Measurements from ENCODE around the gene DAPK2. TPM values are rescaled to one million over a fixed set of nuclear protein-coding genes. Genes with fewer than 3 reads are reported as not detected.

DAPK2 gene
- polyA plus RNA-seq, 2 of the 4 experiments (the other 2 are of a cell fraction) = 3.1 to 4.8 TPM

DNA sequence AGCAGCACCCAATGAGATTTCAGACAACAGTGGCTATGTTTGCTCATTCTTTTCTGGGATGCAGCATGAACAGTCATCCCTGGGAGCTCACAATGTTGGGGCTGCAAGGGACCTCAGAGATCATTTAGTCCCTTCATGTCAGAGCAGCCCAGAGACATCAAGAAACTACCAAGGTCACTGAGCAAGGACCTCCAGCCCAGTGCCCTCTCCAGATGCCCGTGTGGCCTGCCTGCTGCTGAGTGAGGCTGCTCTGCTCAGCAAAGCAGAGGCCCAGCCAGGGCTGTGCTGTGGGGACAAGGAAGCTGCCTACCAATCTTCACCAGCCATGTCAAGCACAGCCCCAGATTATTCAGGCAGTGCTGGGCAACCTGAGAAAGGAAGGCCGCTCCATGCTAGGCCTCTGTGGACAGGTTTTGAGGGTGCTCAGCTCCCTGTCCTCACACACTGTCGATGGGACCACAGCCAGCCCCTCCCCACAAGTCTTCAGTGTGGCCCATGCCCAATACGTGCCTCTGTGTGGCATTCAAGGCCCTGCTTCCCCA lies 99.7 kb downstream of the DAPK2 start:
- no peak for DNase-seq (ENCODE audit: low read depth in 1 of 2, low spot score in 1 of 2)
- ATAC-seq = no peak
- no peaks in the 10 kb centered on the region for H3K9me3 ChIP-seq
- no peak for FAIRE-seq
- ChIA-PET POLR2A (interaction anchor here (1.6 kb wide), 1 partner anchor 100 kb away, joined by 5 read pairs; the partner anchor contains the start of gene DAPK2), CTCF (interaction anchor here (0.8 to 10.7 kb wide), 23 partner anchors 8 to 204 kb away, joined by 3 to 146 read pairs (median 9); partner anchors contain the start of genes DAPK2 and SNX22)
- WGBS (ENCODE audit: missing lambda C conversion rate) = 75% methylated on average over 4 of the region's 4 CpGs
- H3K27ac ChIP-seq = no peak overlapping the region
- no peak overlapping the region for H3K4me2 ChIP-seq
- no peak for TF ChIP-seq FOXS1 (CRISPR knock-in tag; IDR thresholded peaks at IDR 0.05)
- no peak for TF ChIP-seq GATA3 (IDR thresholded peaks at IDR 0.05; ENCODE audit: borderline replicate concordance)
- no peak for TF ChIP-seq RAD21 (conservative IDR thresholded peaks at IDR 0.05 in 1 of 2, IDR thresholded peaks at IDR 0.05 in 1 of 2)
- no peak for TF ChIP-seq SREBF2 (IDR thresholded peaks at IDR 0.05)
- TF ChIP-seq MAFK (IDR thresholded peaks at IDR 0.05; ENCODE audit: partially characterized antibody) = no peak
- no peak for TF ChIP-seq HMGXB4 (CRISPR knock-in tag; IDR thresholded peaks at IDR 0.05; ENCODE audit: borderline replicate concordance)
- peaks cover 6% of the 10 kb centered on the region; the same call in 2 of the 3 replicates for H3K4me1 ChIP-seq
- no peak overlapping the region for H3K4me3 ChIP-seq

DNA sequence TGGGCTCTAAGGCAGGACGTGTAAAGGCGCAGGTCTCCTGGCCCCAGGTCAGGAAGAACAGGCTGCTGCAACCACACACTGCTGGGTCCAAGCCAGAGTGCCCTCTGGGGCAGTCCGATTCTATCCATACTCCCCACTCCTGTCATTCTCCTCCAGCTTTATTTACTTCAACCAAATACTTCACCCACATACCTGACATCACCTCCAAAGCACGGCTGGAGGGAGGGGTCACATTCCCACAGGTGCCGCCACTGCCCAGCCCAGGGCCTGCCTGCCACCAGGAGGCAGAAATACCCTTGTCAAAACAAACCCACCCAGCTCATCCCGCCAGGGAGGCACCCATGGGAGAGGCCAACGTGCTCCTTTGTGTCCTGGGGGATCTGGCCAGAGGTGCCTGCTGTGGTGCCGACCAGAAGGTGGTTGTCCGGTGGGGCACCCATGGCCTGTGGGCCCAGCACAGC lies 100.4 kb downstream of the DAPK2 start:
- Histone ChIP-seq H3K27ac (peak overlapping the region in 1 of 2 experiments; percentile 12; a peak in 1 of 6 replicates), H3K4me2 (no peak overlapping the region; the same call in 2 of the 3 replicates), H3K4me3 (no peak overlapping the region), H3K4me1 (peaks cover 2% of the 10 kb centered on the region; the same call in 2 of the 3 replicates), H3K9me3 (no peaks in the 10 kb centered on the region)
- DNase-seq (ENCODE audit: low read depth in 1 of 2, low spot score in 1 of 2) (no peak), FAIRE-seq (no peak), ATAC-seq (peak; percentile 10 to 33; a peak in 3 of 6 replicates)
- TF ChIP-seq MAX (IDR thresholded peaks at IDR 0.05) (no peak), HOXA7 (CRISPR knock-in tag; IDR thresholded peaks at IDR 0.05) (no peak), JUN (IDR thresholded peaks at IDR 0.05) (no peak), POLR2AphosphoS2 (conservative IDR thresholded peaks at IDR 0.05; ENCODE audit: low read length) (no peak), RNF2 (IDR thresholded peaks at IDR 0.05; ENCODE audit: borderline replicate concordance, low read depth) (no peak), MAFK (IDR thresholded peaks at IDR 0.05; ENCODE audit: partially characterized antibody) (no peak), HOXB13 (CRISPR knock-in tag; IDR thresholded peaks at IDR 0.05; ENCODE audit: low read depth) (no peak)
- WGBS (ENCODE audit: missing lambda C conversion rate) = 87% methylated on average over 7 of the region's 9 CpGs
- ChIA-PET CTCF (interaction anchor here (0.6 to 10.7 kb wide), 57 partner anchors 8 to 1418 kb away, joined by 3 to 146 read pairs (median 5); partner anchors contain the start of genes DAPK2 and SNX22), POLR2A (interaction anchor here (0.5 to 1.6 kb wide), 2 partner anchors 100 to 486 kb away, joined by 3 to 5 read pairs; partner anchors contain the start of gene DAPK2)

DNA sequence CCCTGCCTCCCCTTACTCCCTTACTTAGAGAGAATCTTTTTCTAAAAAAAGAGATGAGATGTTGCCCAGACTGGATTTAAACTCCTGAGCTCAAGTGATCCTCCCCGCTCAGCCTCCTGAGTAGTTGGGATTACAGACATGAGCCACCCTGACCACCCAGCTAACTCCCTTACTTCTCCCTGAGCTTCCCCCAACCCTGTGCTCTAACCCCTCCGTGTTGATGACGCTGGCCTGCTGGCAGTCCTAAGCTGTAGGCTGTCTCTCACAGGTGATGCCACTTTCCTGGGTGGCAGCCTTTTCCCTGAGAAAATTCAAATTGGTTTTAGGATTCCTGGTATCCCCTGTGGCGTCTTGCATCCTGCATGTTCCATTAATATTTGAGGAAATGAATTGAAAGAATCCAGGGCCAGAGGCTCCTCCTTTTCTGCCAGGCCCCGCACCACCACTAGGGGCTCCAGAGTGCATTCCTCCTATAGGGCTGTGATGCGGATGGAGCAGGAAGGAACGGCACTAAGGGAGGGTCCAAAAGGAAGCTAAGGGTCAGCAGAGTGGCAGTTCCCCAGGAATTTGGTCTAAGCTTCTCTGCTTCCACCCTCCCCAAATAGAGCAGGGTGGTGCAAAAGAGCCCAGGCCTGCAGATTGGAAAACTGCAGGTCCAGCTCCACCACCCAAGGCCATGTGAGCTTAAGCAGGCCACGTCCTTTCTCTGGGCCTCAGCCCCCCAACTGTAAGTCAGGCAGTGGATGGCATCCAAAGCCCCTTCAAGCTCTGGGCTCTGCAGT lies 101.1 kb downstream of the DAPK2 start:
- peak overlapping the region in 1 of 2 experiments; percentile 12; a peak in 1 of 6 replicates for H3K27ac ChIP-seq
- H3K4me2 ChIP-seq = peak overlapping the region; percentile 50
- ChIA-PET CTCF (interaction anchor here (0.6 to 10.7 kb wide), 66 partner anchors 9 to 1417 kb away, joined by 3 to 146 read pairs (median 4); partner anchors contain the start of genes DAPK2 and SNX22), POLR2A (interaction anchor here (0.5 to 1.6 kb wide), 2 partner anchors 101 to 486 kb away, joined by 3 to 5 read pairs; partner anchors contain the start of gene DAPK2)
- DNase-seq (ENCODE audit: low read depth in 1 of 2, low spot score in 1 of 2) = peak; percentile 64 to 90
- no peaks in the 10 kb centered on the region for H3K9me3 ChIP-seq
- no peak overlapping the region for H3K4me3 ChIP-seq
- TF ChIP-seq CEBPB (IDR thresholded peaks at IDR 0.05) (no peak), RAD21 (conservative IDR thresholded peaks at IDR 0.05 in 1 of 2, IDR thresholded peaks at IDR 0.05 in 1 of 2) (peak; percentile 62 to 76), FOSL2 (IDR thresholded peaks at IDR 0.05) (no peak), FOSL2 (CRISPR knock-in tag; IDR thresholded peaks at IDR 0.05) (no peak), SMC3 (IDR thresholded peaks at IDR 0.05) (peak; percentile 65), CTCF (IDR thresholded peaks at IDR 0.05) (peak; percentile 86), TFCP2L1 (CRISPR knock-in tag; IDR thresholded peaks at IDR 0.05) (0 out of 2 replicates have a peak, but pooled peaks have one; percentile 38)
- no peaks in the 10 kb centered on the region for H3K4me1 ChIP-seq
- FAIRE-seq = no peak
- ATAC-seq = peak; percentile 89 to 97
- WGBS (ENCODE audit: missing lambda C conversion rate) = 46% methylated on average over 8 of the region's 8 CpGs

Measured in A549 (cell line).